H1 (cell line): ENCODE measurements around the gene LIN54. TPM values are rescaled to one million over a fixed set of nuclear protein-coding genes. Genes with fewer than 3 reads are reported as not detected.

Experiments used
- ATF2 ChIP-seq: IDR thresholded peaks from 2 replicates; pipeline ENCODE4 v1.6.1; 2012; ENCODE audit warnings: low read length, inconsistent platforms
- CBX5 ChIP-seq: fragments of 300-800, 300-1000 bp; sonication (generic); IDR thresholded peaks from 2 replicates; pipeline ENCODE4 v1.7.1; 2016; ENCODE audit warnings: antibody characterized with exemption, low read length, low read depth
- CBX8 ChIP-seq: fragments of 300-800, 300-1000 bp; sonication (generic); IDR thresholded peaks from 2 replicates; pipeline ENCODE4 v1.7.1; 2016; ENCODE audit warnings: low read depth, low read length, borderline replicate concordance
- CREB1 ChIP-seq: IDR thresholded peaks from 2 replicates; pipeline ENCODE4 v1.6.1; 2012; ENCODE audit warnings: inconsistent platforms
- EP300 ChIP-seq, 2 experiments: IDR thresholded peaks; 1 replicate in 1 of 2; 2 replicates in 1 of 2; pipeline ENCODE4 v1.6.1; 2011 to 2012; ENCODE audit warnings: low read depth in 2 of 2, low read length in 2 of 2, mild to moderate bottlenecking in 2 of 2, borderline replicate concordance in 1 of 2, inconsistent platforms in 1 of 2, moderate library complexity in 1 of 2
- EZH2 ChIP-seq: fragments of 200-600 bp; sonication (generic); IDR thresholded peaks from 2 replicates; pipeline ENCODE4 v1.7.1; 2012; ENCODE audit warnings: low read depth, mild to moderate bottlenecking, moderate library complexity, low read length, inconsistent platforms; ENCODE audit not compliant: severe bottlenecking
- KDM5A ChIP-seq: fragments of 200-600 bp; IDR thresholded peaks from 2 replicates; pipeline ENCODE4 v1.7.1; 2012; ENCODE audit warnings: mild to moderate bottlenecking, low read length, inconsistent platforms, mixed read lengths
- MAX ChIP-seq: IDR thresholded peaks from 2 replicates; pipeline ENCODE4 v1.6.1; 2012; ENCODE audit warnings: inconsistent platforms
- POLR2A ChIP-seq, 2 experiments: IDR thresholded peaks; 1 replicate in 1 of 2; 2 replicates in 1 of 2; pipeline ENCODE4 v1.6.1; 2011; ENCODE audit warnings: low read depth in 2 of 2, low read length in 2 of 2, mild to moderate bottlenecking in 2 of 2; ENCODE audit errors: control extremely low read depth in 1 of 2
- POLR2AphosphoS5 ChIP-seq: IDR thresholded peaks from 2 replicates; pipeline ENCODE4 v1.6.1; 2011; ENCODE audit warnings: low read depth, low read length
- POU5F1 ChIP-seq: IDR thresholded peaks from 2 replicates; pipeline ENCODE4 v1.6.1; 2011; ENCODE audit warnings: low read depth, mild to moderate bottlenecking, low read length, moderate library complexity
- RBBP5 ChIP-seq: IDR thresholded peaks from 2 replicates; pipeline ENCODE4 v1.7.1; 2012; ENCODE audit warnings: low read depth, mild to moderate bottlenecking, inconsistent platforms, low read length, moderate library complexity, borderline replicate concordance
- SIRT6 ChIP-seq: IDR thresholded peaks from one replicate; pipeline ENCODE4 v1.7.1; 2012; ENCODE audit warnings: low read length, inconsistent platforms
- SP2 ChIP-seq: IDR thresholded peaks from 2 replicates; pipeline ENCODE4 v1.6.1; 2012; ENCODE audit warnings: mild to moderate bottlenecking, low read length, inconsistent platforms
- TBP ChIP-seq: IDR thresholded peaks from 2 replicates; pipeline ENCODE4 v1.6.1; 2011; ENCODE audit warnings: low read depth, low read length, improper control_type of control experiment
- TCF12 ChIP-seq: IDR thresholded peaks from 2 replicates; pipeline ENCODE4 v1.6.1; 2011; ENCODE audit warnings: low read depth, mild to moderate bottlenecking, low read length
- YY1 ChIP-seq: IDR thresholded peaks from 2 replicates; pipeline ENCODE4 v1.6.1; 2011; ENCODE audit warnings: low read depth, mild to moderate bottlenecking, low read length
- polyA plus RNA-seq, 7 experiments: library from polyadenylated mRNA; depleted of rRNA in 3 of 7; stranded (reverse) in 5 of 7; unstranded in 2 of 7; fragments of >200 nt in 5 of 7; fragments of 200-250 nt in 2 of 7; gene quantifications; 1 replicate in 5 of 7; 2 replicates in 1 of 7; 4 replicates in 1 of 7; pipeline versions ENCODE4 v1.2.1 to v1.2.3, GENCODE V29; 2011 to 2013; ENCODE audit warnings: missing spikeins in 2 of 7, mixed read lengths in 2 of 7
- total RNA-seq: library from RNA; stranded (reverse); fragmentation: NEBNext Ultra II Directional; extraction: Animal tissue kit (Norgen Biotek cat#: 25700); gene quantifications from 2 replicates; pipeline ENCODE4 v1.2.1, GENCODE V29; 2021
- TF ChIP-seq, protein P1 (sequence below): IDR thresholded peaks from 2 replicates; pipeline ENCODE4 v1.6.1; 2012; ENCODE audit warnings: inconsistent platforms
- TF ChIP-seq, protein P2 (sequence below), 3 experiments: IDR thresholded peaks; 1 replicate in 2 of 3; 2 replicates in 1 of 3; pipeline versions ENCODE4 v1.5.1 to v1.6.1; 2011; ENCODE audit warnings: low read length in 3 of 3, mild to moderate bottlenecking in 3 of 3, inconsistent platforms in 2 of 3, low read depth in 1 of 3, moderate library complexity in 1 of 3; ENCODE audit not compliant: insufficient read depth in 1 of 3; ENCODE audit errors: control extremely low read depth in 1 of 3

LIN54 gene
- total and polyA plus RNA-seq, 2 of the 8 experiments (the other 6 are each of a cell fraction or from before 2014, with no cell fraction given): 5.7 to 11.1 TPM

DNA sequence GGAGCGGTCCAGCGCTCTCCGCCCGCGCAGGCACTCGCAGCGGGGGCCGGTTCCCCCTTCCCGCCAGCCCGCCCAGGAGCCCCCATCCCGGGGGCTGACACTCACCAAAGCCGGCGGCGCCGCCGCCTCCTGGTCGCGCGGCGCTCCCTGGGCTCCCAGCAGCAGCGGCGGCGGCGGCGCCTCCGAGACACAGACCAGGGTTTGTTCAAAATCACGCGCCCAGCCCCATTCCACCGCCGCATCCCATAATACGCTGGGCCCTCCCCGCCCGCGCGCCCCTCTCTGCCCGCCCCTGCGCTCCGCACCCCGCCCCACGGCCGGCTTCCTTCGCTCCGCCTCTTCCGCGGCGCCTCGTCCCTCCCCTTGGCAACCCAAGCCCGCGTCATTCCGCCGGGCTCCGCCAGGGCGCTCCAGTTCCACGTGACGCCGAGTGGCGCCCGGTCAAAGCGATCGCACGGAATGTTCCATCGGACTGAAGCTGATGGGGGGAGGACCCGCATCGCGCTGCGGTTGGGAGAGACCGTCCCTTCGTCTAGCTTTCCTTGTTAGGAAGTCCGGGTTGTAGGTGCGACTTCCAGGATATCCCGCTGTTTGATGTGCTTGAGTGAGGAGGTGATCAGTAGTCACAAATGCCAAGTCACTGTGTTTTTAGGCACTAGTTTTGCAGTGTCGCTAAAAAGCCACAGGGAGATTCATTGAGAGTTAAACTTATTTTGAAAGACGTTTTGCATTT lies 2.2 kb upstream of the LIN54 start (continued):
- TF ChIP-seq EZH2: no peak
- TF ChIP-seq CBX8: no peak
- TF ChIP-seq ATF2: 0 out of 2 replicates have a peak, but pooled peaks have one; percentile 54
- TF ChIP-seq, protein P1, sequence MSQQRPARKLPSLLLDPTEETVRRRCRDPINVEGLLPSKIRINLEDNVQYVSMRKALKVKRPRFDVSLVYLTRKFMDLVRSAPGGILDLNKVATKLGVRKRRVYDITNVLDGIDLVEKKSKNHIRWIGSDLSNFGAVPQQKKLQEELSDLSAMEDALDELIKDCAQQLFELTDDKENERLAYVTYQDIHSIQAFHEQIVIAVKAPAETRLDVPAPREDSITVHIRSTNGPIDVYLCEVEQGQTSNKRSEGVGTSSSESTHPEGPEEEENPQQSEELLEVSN: peak; percentile 67
- no peak for TF ChIP-seq SIRT6
- TF ChIP-seq POU5F1: no peak
- peak; percentile 83 for TF ChIP-seq POLR2AphosphoS5
- TF ChIP-seq POLR2A (IDR thresholded peaks at IDR 0.05; ENCODE audit: control extremely low read depth in 1 of 2, low read depth in 2 of 2, low read length in 2 of 2): peak; percentile 45 to 72
- 0 out of 2 replicates have a peak, but pooled peaks have one; percentile 32 for TF ChIP-seq YY1
- 0 out of 2 replicates have a peak, but pooled peaks have one; percentile 25 for TF ChIP-seq TCF12
- peak in 1 of 2 experiments; percentile 100; a peak in 2 of 3 replicates for TF ChIP-seq EP300 (IDR thresholded peaks at IDR 0.05; ENCODE audit: borderline replicate concordance in 1 of 2, low read depth in 2 of 2, low read length in 2 of 2)
- TF ChIP-seq RBBP5: 0 out of 2 replicates have a peak, but pooled peaks have one; percentile 87
- no peak for TF ChIP-seq KDM5A
- no peak for TF ChIP-seq SP2
- peak; percentile 88 for TF ChIP-seq MAX
- TF ChIP-seq TBP: peak; percentile 90
- TF ChIP-seq CREB1: peak; percentile 97
- no peak for TF ChIP-seq CBX5
- TF ChIP-seq, protein P2, sequence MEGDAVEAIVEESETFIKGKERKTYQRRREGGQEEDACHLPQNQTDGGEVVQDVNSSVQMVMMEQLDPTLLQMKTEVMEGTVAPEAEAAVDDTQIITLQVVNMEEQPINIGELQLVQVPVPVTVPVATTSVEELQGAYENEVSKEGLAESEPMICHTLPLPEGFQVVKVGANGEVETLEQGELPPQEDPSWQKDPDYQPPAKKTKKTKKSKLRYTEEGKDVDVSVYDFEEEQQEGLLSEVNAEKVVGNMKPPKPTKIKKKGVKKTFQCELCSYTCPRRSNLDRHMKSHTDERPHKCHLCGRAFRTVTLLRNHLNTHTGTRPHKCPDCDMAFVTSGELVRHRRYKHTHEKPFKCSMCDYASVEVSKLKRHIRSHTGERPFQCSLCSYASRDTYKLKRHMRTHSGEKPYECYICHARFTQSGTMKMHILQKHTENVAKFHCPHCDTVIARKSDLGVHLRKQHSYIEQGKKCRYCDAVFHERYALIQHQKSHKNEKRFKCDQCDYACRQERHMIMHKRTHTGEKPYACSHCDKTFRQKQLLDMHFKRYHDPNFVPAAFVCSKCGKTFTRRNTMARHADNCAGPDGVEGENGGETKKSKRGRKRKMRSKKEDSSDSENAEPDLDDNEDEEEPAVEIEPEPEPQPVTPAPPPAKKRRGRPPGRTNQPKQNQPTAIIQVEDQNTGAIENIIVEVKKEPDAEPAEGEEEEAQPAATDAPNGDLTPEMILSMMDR (IDR thresholded peaks at IDR 0.05; ENCODE audit: control extremely low read depth in 1 of 3, insufficient read depth in 1 of 3, low read depth in 1 of 3, low read length in 3 of 3): peak; percentile 29 to 41 (median 41)
